ENCODE data around the gene RASSF8. TPM values are rescaled to one million over a fixed set of nuclear protein-coding genes. Genes with fewer than 3 reads are reported as not detected.

Gene RASSF8
- polyA plus RNA-seq, 3 donors = 0.08 to 0.39 TPM; not detected in 1

- Histone ChIP-seq H3K4me3 (replicated peaks in 1 of 3; ENCODE audit: low read depth in 2 of 3, low read length in 3 of 3) (no peak overlapping the region), H2AFZ (ENCODE audit: insufficient read depth, low read depth, low read length, poor library complexity, severe bottlenecking) (no peak overlapping the region), H3K4me1 (ENCODE audit: control insufficient read depth in 1 of 2, insufficient read depth in 2 of 2, low read length in 2 of 2) (no peaks in the 10 kb centered on the region), H4K20me1 (ENCODE audit: insufficient read depth, low read length) (no peaks in the 10 kb centered on the region), H3K4me2 (replicated peaks; ENCODE audit: extremely low read depth, low read length, poor library complexity, severe bottlenecking) (no peak overlapping the region), H3K27ac (ENCODE audit: low read depth in 1 of 2, low read length in 2 of 2) (no peak overlapping the region), H3K36me3 (replicated peaks in 1 of 2; ENCODE audit: control insufficient read depth in 1 of 2, insufficient read depth in 2 of 2, low read length in 2 of 2) (no peaks in the 10 kb centered on the region), H3K79me2 (ENCODE audit: insufficient read depth, low read length) (no peaks in the 10 kb centered on the region), H3K9me3 (replicated peaks in 1 of 2; ENCODE audit: control insufficient read depth in 1 of 2, insufficient read depth in 1 of 2, low read length in 2 of 2) (no peaks in the 10 kb centered on the region), H3K27me3 (ENCODE audit: control insufficient read depth in 2 of 2, insufficient read depth in 2 of 2, low read length in 2 of 2) (no peaks in the 10 kb centered on the region), H3K9ac (ENCODE audit: insufficient read depth, low read length, poor library complexity, severe bottlenecking) (no peak overlapping the region)
- WGBS (ENCODE audit: insufficient coverage) = no CpG with 5 or more reads among the region's 2 CpGs
- H3K4me1 Mint-ChIP-seq = no peaks in the 10 kb centered on the region
- no peaks in the 10 kb centered on the region for H3K36me3 Mint-ChIP-seq
- intact Hi-C loops (cut with micrococcal nuclease) = no loop called here
- H3K4me3 Mint-ChIP-seq = no peak overlapping the region
- H3K9me3 Mint-ChIP-seq = peaks cover 0 to 3% (median 0%) of the 10 kb centered on the region in 7 donors
- no peaks in the 10 kb centered on the region for H3K27me3 Mint-ChIP-seq (ENCODE audit: low read depth in 3 of 3)
- H3K27ac Mint-ChIP-seq = no peak overlapping the region
- no peak for TF ChIP-seq CTCF (IDR thresholded peaks at IDR 0.05)
- DNase-seq = no peak
Observed at GRCh38 chr12:25995906-25996305, 37.4 kb downstream of the RASSF8 start.

GRCh38 chr12:25996677-25997076, 38.2 kb downstream of the RASSF8 start:
- H3K36me3 ChIP-seq (replicated peaks in 1 of 2; ENCODE audit: control insufficient read depth in 1 of 2, insufficient read depth in 2 of 2, low read length in 2 of 2) = no peaks in the 10 kb centered on the region
- no peak overlapping the region for H3K9ac ChIP-seq (ENCODE audit: insufficient read depth, low read length, poor library complexity, severe bottlenecking)
- H3K4me3 ChIP-seq (replicated peaks in 1 of 3; ENCODE audit: low read depth in 2 of 3, low read length in 3 of 3) = no peak overlapping the region
- intact Hi-C loops (cut with micrococcal nuclease) = no loop called here
- H3K27ac Mint-ChIP-seq = no peak overlapping the region
- H3K4me1 Mint-ChIP-seq = no peaks in the 10 kb centered on the region
- no peaks in the 10 kb centered on the region for H3K79me2 ChIP-seq (ENCODE audit: insufficient read depth, low read length)
- peaks cover 0 to 3% (median 0%) of the 10 kb centered on the region in 7 donors for H3K9me3 Mint-ChIP-seq
- no peak overlapping the region for H2AFZ ChIP-seq (ENCODE audit: insufficient read depth, low read depth, low read length, poor library complexity, severe bottlenecking)
- no peak for DNase-seq
- TF ChIP-seq CTCF (IDR thresholded peaks at IDR 0.05) = no peak
- no peaks in the 10 kb centered on the region for H3K36me3 Mint-ChIP-seq
- H3K4me2 ChIP-seq (replicated peaks; ENCODE audit: extremely low read depth, low read length, poor library complexity, severe bottlenecking) = no peak overlapping the region
- WGBS (ENCODE audit: insufficient coverage) = no CpG with 5 or more reads among the region's 1 CpG
- no peaks in the 10 kb centered on the region for H3K9me3 ChIP-seq (replicated peaks in 1 of 2; ENCODE audit: control insufficient read depth in 1 of 2, insufficient read depth in 1 of 2, low read length in 2 of 2)
- no peaks in the 10 kb centered on the region for H3K27me3 ChIP-seq (ENCODE audit: control insufficient read depth in 2 of 2, insufficient read depth in 2 of 2, low read length in 2 of 2)
- no peaks in the 10 kb centered on the region for H3K4me1 ChIP-seq (ENCODE audit: control insufficient read depth in 1 of 2, insufficient read depth in 2 of 2, low read length in 2 of 2)
- H4K20me1 ChIP-seq (ENCODE audit: insufficient read depth, low read length) = no peaks in the 10 kb centered on the region
- no peaks in the 10 kb centered on the region for H3K27me3 Mint-ChIP-seq (ENCODE audit: low read depth in 3 of 3)
- no peak overlapping the region for H3K27ac ChIP-seq (ENCODE audit: low read depth in 1 of 2, low read length in 2 of 2)
- no peak overlapping the region for H3K4me3 Mint-ChIP-seq
